GM18505 (cell line): ENCODE data around the gene MYPN.
"Not testable (repeated sequence)": the region's sequence is repeated elsewhere in the genome, so short reads cannot be mapped to it uniquely, and the experiment has no call there.

ENCODE experiments used
- ATAC-seq: cut with Tn5 transposase; IDR thresholded peaks from one replicate; pipeline ENCODE4 v1.9.1; 2021; ENCODE audit not compliant: unreplicated experiment
- POLR2A ChIP-seq: IDR thresholded peaks from 4 replicates; pipeline ENCODE4 v1.6.1; 2011; ENCODE audit warnings: borderline replicate concordance; ENCODE audit not compliant: insufficient read depth, insufficient read length; ENCODE audit errors: extremely low read depth

Gene MYPN

GRCh38 chr10:68156373-68157185 is 47.3 kb downstream of the MYPN start:
- ATAC-seq = no peak

GRCh38 chr10:68157522-68157921 is 48.2 kb downstream of the MYPN start:
- ATAC-seq = not testable (repeated sequence)

More at GRCh38 chr10:68156373-68157185, 47.3 kb downstream of the MYPN start:
- no peak for TF ChIP-seq POLR2A

- no peak for ATAC-seq
- TF ChIP-seq POLR2A = no peak
These were observed 48.7 kb downstream of the MYPN start for GRCh38 chr10:68158031-68158430.

- ATAC-seq = peak; percentile 96
- TF ChIP-seq POLR2A = no peak
These were observed 54.4 kb downstream of the MYPN start for GRCh38 chr10:68163735-68164134.

GRCh38 chr10:68165643-68166042 is 56.4 kb downstream of the MYPN start:
- TF ChIP-seq POLR2A = no peak
- no peak for ATAC-seq

GRCh38 chr10:68166871-68167585 is 57.7 kb downstream of the MYPN start:
- no peak for TF ChIP-seq POLR2A

GRCh38 chr10:68167586-68168189 is 58.4 kb downstream of the MYPN start:
- no peak for ATAC-seq

More at GRCh38 chr10:68166871-68167585, 57.7 kb downstream of the MYPN start:
- ATAC-seq = no peak

GRCh38 chr10:68171539-68172080 is 62.3 kb downstream of the MYPN start:
- no peak for ATAC-seq
- TF ChIP-seq POLR2A = no peak

More at GRCh38 chr10:68167586-68168189, 58.4 kb downstream of the MYPN start:
- TF ChIP-seq POLR2A = no peak

GRCh38 chr10:68172324-68172723 is 63.0 kb downstream of the MYPN start:
- ATAC-seq = no peak
- no peak for TF ChIP-seq POLR2A

GRCh38 chr10:68175949-68176348 is 66.7 kb downstream of the MYPN start:
- ATAC-seq = no peak
- TF ChIP-seq POLR2A = no peak

- no peak for ATAC-seq
- no peak for TF ChIP-seq POLR2A
These were observed 67.5 kb downstream of the MYPN start for GRCh38 chr10:68176797-68177196.

- no peak for ATAC-seq
- no peak for TF ChIP-seq POLR2A
These were observed 69.3 kb downstream of the MYPN start for GRCh38 chr10:68178592-68178991.

- TF ChIP-seq POLR2A = no peak
These were observed 69.7 kb downstream of the MYPN start for GRCh38 chr10:68179016-68179415.

GRCh38 chr10:68180490-68180889 is 71.2 kb downstream of the MYPN start:
- ATAC-seq = no peak
- TF ChIP-seq POLR2A = no peak

More at GRCh38 chr10:68179016-68179415, 69.7 kb downstream of the MYPN start:
- ATAC-seq = no peak

GRCh38 chr10:68184546-68184945 is 75.3 kb downstream of the MYPN start:
- no peak for TF ChIP-seq POLR2A
- no peak for ATAC-seq
